Endothelial cell of umbilical vein (primary cell): ENCODE measurements around the gene UBE2E3. TPM values are rescaled to one million over a fixed set of nuclear protein-coding genes. Genes with fewer than 3 reads are reported as not detected.

Source experiments
- BruUV-seq: library from RNA; stranded (reverse); fragments of 400-500 nt; replicated peaks from 2 replicates; lab custom pipeline; 2021; lab: Mats Ljungman, UMichigan
- CTCF ChIA-PET: fragments of 300-600, 350-600 bp; sonication (Branson Sonifier 250); formaldehyde crosslinking; loops from one replicate; lab custom pipeline; 2021; ENCODE audit warnings: antibody characterized with exemption, inconsistent platforms; lab: Charles Lee
- POLR2A ChIA-PET: fragments of 300-600, 350-600 bp; sonication (Branson Sonifier 250); formaldehyde crosslinking; loops from one replicate; lab custom pipeline; 2021; ENCODE audit warnings: antibody characterized with exemption, inconsistent platforms; lab: Charles Lee
- DNase-seq: peaks from one replicate; pipeline ENCODE4 v3.0.0-alpha.2; 2011; ENCODE audit warnings: low read depth, low spot score
- FAIRE-seq: peaks from 2 replicates; lab custom pipeline; 2011; peaks lifted over from hg19 to GRCh38; lab: Jason Lieb, UNC
- H2AFZ ChIP-seq: 2 replicates; pipeline ENCODE4 v1.6.0; 2012; ENCODE audit warnings: low read depth, low read length, control low read depth, inconsistent platforms
- H3K27ac ChIP-seq: 2 replicates; pipeline ENCODE4 v1.5.1; 2011; ENCODE audit warnings: low read depth, mild to moderate bottlenecking, control low read depth, low read length, moderate library complexity; ENCODE audit not compliant: insufficient read depth
- H3K27me3 ChIP-seq, 2 experiments: 2 replicates each; pipeline versions ENCODE4 v1.6.0 to v1.6.1; 2011; ENCODE audit warnings: low read length in 2 of 2, mixed read lengths in 1 of 2; ENCODE audit not compliant: control insufficient read depth in 2 of 2, insufficient read depth in 2 of 2
- H3K36me3 ChIP-seq, 2 experiments: 2 replicates in 1 of 2; 3 replicates in 1 of 2; pipeline ENCODE4 v1.5.1; 2011; ENCODE audit warnings: low read length in 2 of 2, mild to moderate bottlenecking in 1 of 2, moderate library complexity in 1 of 2; ENCODE audit not compliant: control insufficient read depth in 2 of 2, insufficient read depth in 2 of 2; ENCODE audit errors: extremely low read depth in 1 of 2
- H3K4me1 ChIP-seq: 3 replicates; pipeline ENCODE4 v1.5.1; 2011; ENCODE audit warnings: mild to moderate bottlenecking, low read length; ENCODE audit not compliant: control insufficient read depth, insufficient read depth; ENCODE audit errors: extremely low read depth
- H3K4me2 ChIP-seq: 2 replicates; pipeline ENCODE4 v1.6.1; 2011; ENCODE audit warnings: low read length, control low read depth, mixed read lengths; ENCODE audit not compliant: insufficient read depth
- H3K4me3 ChIP-seq, 3 experiments: fragments of 200-600 bp in 1 of 3; sonication (generic), shearing (Covaris generic) in 1 of 3; replicated peaks in 1 of 3; 2 replicates each; pipeline ENCODE4 v1.5.1; 2011 to 2016; ENCODE audit warnings: control low read depth in 3 of 3, low read length in 3 of 3, mild to moderate bottlenecking in 2 of 3, inconsistent platforms in 1 of 3, low read depth in 1 of 3, moderate library complexity in 1 of 3; ENCODE audit not compliant: insufficient read depth in 1 of 3
- H3K79me2 ChIP-seq: 2 replicates; pipeline ENCODE4 v1.6.0; 2012; ENCODE audit warnings: low read length, inconsistent platforms; ENCODE audit not compliant: control insufficient read depth, insufficient read depth
- H3K9ac ChIP-seq: replicated peaks from 2 replicates; pipeline ENCODE3; 2011; ENCODE audit warnings: low read length, control low read depth; ENCODE audit not compliant: insufficient read depth; ENCODE audit errors: extremely low read depth
- H3K9me1 ChIP-seq: replicated peaks from 3 replicates; pipeline ENCODE4 v1.6.0; 2011; ENCODE audit warnings: mild to moderate bottlenecking, low read length; ENCODE audit not compliant: control insufficient read depth, insufficient read depth; ENCODE audit errors: extremely low read depth
- H3K9me3 ChIP-seq: replicated peaks from 2 replicates; pipeline ENCODE4 v1.5.1; 2012; ENCODE audit warnings: low read length, inconsistent platforms; ENCODE audit not compliant: control insufficient read depth, insufficient read depth
- H4K20me1 ChIP-seq: replicated peaks from 2 replicates; pipeline ENCODE3; 2011; ENCODE audit warnings: mild to moderate bottlenecking, low read length; ENCODE audit not compliant: control insufficient read depth, insufficient read depth; ENCODE audit errors: extremely low read depth
- CTCF ChIP-seq, 2 donors: IDR thresholded peaks; 1 replicate in 1 of 2; 2 replicates in 1 of 2; pipeline ENCODE4 v1.5.1; 2011; ENCODE audit warnings: low read length in 2 of 2, mild to moderate bottlenecking in 2 of 2, moderate library complexity in 2 of 2, control low read depth in 1 of 2, inconsistent platforms in 1 of 2, low read depth in 1 of 2; ENCODE audit not compliant: insufficient read depth in 1 of 2; ENCODE audit errors: extremely low read depth in 1 of 2
- EZH2 ChIP-seq: IDR thresholded peaks from 2 replicates; pipeline ENCODE4 v1.6.1; 2012; ENCODE audit warnings: borderline replicate concordance, low read depth, mild to moderate bottlenecking, moderate library complexity, low read length, inconsistent platforms; ENCODE audit not compliant: severe bottlenecking
- GATA2 ChIP-seq: IDR thresholded peaks from 2 replicates; pipeline ENCODE4 v1.7.0; 2011; ENCODE audit warnings: low read depth, mild to moderate bottlenecking, moderate library complexity, mixed read lengths, low read length; ENCODE audit not compliant: insufficient read length, insufficient read depth
- JUN ChIP-seq: IDR thresholded peaks from 2 replicates; pipeline ENCODE4 v1.6.1; 2011; ENCODE audit warnings: borderline replicate concordance, low read depth; ENCODE audit not compliant: insufficient read length, insufficient read depth
- MYC ChIP-seq: IDR thresholded peaks from one replicate; pipeline ENCODE4 v1.6.1; 2011; ENCODE audit warnings: mild to moderate bottlenecking, low read depth, low read length
- POLR2A ChIP-seq: IDR thresholded peaks from 2 replicates; pipeline ENCODE4 v1.6.1; 2012; ENCODE audit warnings: low read depth, mild to moderate bottlenecking, control low read depth, low read length
- dilution Hi-C: fragments of 300-500 bp; cut with MboI; formaldehyde crosslinking; loops from one replicate; pipeline ENCODE4 v1.15.0; 2019; ENCODE audit warnings: low sequenced_read_pairs; ENCODE audit not compliant: extremely low pct_ligation_motif_present
- intact Hi-C: fragments of 100-400 bp; cut with micrococcal nuclease; formaldehyde crosslinking; loops from one replicate; pipeline ENCODE4 v1.10.0; 2022
- polyA plus RNA-seq, 4 experiments: library from polyadenylated mRNA; depleted of rRNA in 3 of 4; stranded (reverse) in 3 of 4; unstranded in 1 of 4; fragments of >200 nt; gene quantifications; 2 replicates each; pipeline versions ENCODE4 v1.2.1 to v1.2.3, GENCODE V29; 2011 to 2012; ENCODE audit warnings: missing spikeins in 1 of 4
- total RNA-seq: library from RNA; stranded (reverse); gene quantifications from 2 replicates; pipeline ENCODE4 v1.2.3, GENCODE V29; 2021
- TF ChIP-seq, protein P1 (sequence below): IDR thresholded peaks from 2 replicates; pipeline ENCODE4 v1.6.1; 2011; ENCODE audit not compliant: insufficient read depth, insufficient read length

Gene UBE2E3
- total and polyA plus RNA-seq, 2 donors (not counting 3 experiments of a cell fraction or from before 2014, with no cell fraction given): 81.5 to 107 TPM

GRCh38 chr2:181042706-181043105 lies 62.3 kb downstream of the UBE2E3 start:
- dilution Hi-C loops: no loop called here
- H3K27ac ChIP-seq: no peak overlapping the region

More at GRCh38 chr2:181042706-181043105, 62.3 kb downstream of the UBE2E3 start:
- intact Hi-C loops: loop anchor here (5.0 kb wide), 1 partner anchor 1285 kb away; no protein-coding TSS in a partner anchor
- H3K4me1 ChIP-seq: no peaks in the 10 kb centered on the region
- no TSS peak for BruUV-seq
- H3K4me2 ChIP-seq: no peak overlapping the region
- FAIRE-seq (no peak), DNase-seq (no peak)
- CTCF ChIA-PET: interaction anchor here (1.2 kb wide), 1 partner anchor 16 kb away, joined by 3 read pairs; no protein-coding TSS in a partner anchor
- no peak overlapping the region for H3K9ac ChIP-seq
- H3K9me1 ChIP-seq: peaks cover 3% of the 10 kb centered on the region
- no peak overlapping the region for H3K4me3 ChIP-seq
- H3K36me3 ChIP-seq: no peaks in the 10 kb centered on the region
- H3K9me3 ChIP-seq: no peaks in the 10 kb centered on the region
- POLR2A ChIA-PET: no interaction called here
- H4K20me1 ChIP-seq: peaks cover 12% of the 10 kb centered on the region
- no peak overlapping the region for H2AFZ ChIP-seq
- no peaks in the 10 kb centered on the region for H3K27me3 ChIP-seq
- H3K79me2 ChIP-seq: peaks cover 52% of the 10 kb centered on the region
- TF ChIP-seq CTCF (IDR thresholded peaks at IDR 0.05; ENCODE audit: extremely low read depth in 1 of 2, insufficient read depth in 1 of 2, low read depth in 1 of 2, low read length in 2 of 2) (no peak), GATA2 (no peak), JUN (no peak), MYC (no peak), POLR2A (no peak), EZH2 (no peak)
- TF ChIP-seq, protein P1, sequence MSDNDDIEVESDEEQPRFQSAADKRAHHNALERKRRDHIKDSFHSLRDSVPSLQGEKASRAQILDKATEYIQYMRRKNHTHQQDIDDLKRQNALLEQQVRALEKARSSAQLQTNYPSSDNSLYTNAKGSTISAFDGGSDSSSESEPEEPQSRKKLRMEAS: no peak
